GM12891 (cell line): ENCODE measurements around the gene S1PR1.
A peak's percentile ranks its signal among the peaks of the same experiment; 100 is the strongest.

ENCODE experiments used
- DNase-seq: peaks from one replicate; pipeline ENCODE4 v3.0.0; 2011; ENCODE audit warnings: low spot score; ENCODE audit not compliant: insufficient read length
- FAIRE-seq: peaks from 2 replicates; lab custom pipeline; 2011; peaks lifted over from hg19 to GRCh38; lab: Jason Lieb, UNC
- PAX5 ChIP-seq: IDR thresholded peaks from 2 replicates; pipeline ENCODE4 v1.6.1; 2011; ENCODE audit warnings: low read length, moderate library complexity, mild to moderate bottlenecking; ENCODE audit not compliant: insufficient read depth, severe bottlenecking
- POLR2A ChIP-seq: IDR thresholded peaks from 2 replicates; pipeline ENCODE4 v1.6.1; 2011; ENCODE audit warnings: low read depth, low read length, control low read depth
- POLR2AphosphoS5 ChIP-seq: IDR thresholded peaks from 2 replicates; pipeline ENCODE4 v1.6.1; 2011; ENCODE audit warnings: low read depth, low read length, control low read depth
- POU2F2 ChIP-seq: IDR thresholded peaks from 2 replicates; pipeline ENCODE4 v1.6.1; 2011; ENCODE audit warnings: low read depth, mild to moderate bottlenecking, control low read depth, low read length, moderate library complexity
- SPI1 ChIP-seq: IDR thresholded peaks from 2 replicates; pipeline ENCODE4 v1.6.1; 2011; ENCODE audit warnings: low read depth, low read length, control low read depth
- TAF1 ChIP-seq: IDR thresholded peaks from 2 replicates; pipeline ENCODE4 v1.6.1; 2011; ENCODE audit warnings: low read depth, low read length, control low read depth

Gene S1PR1

DNA sequence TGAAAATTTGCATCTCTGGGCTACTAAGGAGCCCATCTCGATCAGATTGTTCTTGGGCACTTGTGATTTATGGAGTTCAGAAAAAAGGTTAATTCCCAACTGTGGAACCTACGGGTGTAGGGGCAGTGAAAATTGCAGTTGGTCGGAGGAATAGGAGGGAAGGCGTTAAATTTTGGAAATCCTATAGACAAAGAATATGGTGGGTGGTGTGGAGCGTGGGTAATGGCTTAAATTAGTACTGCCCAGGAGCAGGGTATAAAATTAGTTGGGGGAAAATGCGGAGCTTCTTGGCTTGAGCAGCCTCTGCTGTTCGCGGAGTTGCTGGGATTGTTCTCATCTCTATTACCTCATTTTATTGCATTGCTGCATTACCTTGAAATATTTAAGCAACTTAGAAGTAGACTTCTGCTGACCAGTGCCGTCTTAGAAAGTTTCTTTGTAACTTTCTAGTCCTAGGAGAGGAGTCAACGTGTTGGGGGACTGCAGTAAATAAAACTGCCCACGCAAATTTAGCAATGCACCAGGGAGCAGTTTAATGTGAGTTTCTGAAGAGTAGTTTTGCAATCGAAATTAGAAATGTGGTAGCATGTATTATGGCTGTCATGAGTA lies 514 bp downstream of the S1PR1 start:
- DNase-seq (no peak), FAIRE-seq (peak; percentile 35)
- TF ChIP-seq SPI1 (no peak), PAX5 (no peak), POLR2A (no peak), POU2F2 (no peak), POLR2AphosphoS5 (no peak; the same call in none of the 2 replicates), TAF1 (no peak)

DNA sequence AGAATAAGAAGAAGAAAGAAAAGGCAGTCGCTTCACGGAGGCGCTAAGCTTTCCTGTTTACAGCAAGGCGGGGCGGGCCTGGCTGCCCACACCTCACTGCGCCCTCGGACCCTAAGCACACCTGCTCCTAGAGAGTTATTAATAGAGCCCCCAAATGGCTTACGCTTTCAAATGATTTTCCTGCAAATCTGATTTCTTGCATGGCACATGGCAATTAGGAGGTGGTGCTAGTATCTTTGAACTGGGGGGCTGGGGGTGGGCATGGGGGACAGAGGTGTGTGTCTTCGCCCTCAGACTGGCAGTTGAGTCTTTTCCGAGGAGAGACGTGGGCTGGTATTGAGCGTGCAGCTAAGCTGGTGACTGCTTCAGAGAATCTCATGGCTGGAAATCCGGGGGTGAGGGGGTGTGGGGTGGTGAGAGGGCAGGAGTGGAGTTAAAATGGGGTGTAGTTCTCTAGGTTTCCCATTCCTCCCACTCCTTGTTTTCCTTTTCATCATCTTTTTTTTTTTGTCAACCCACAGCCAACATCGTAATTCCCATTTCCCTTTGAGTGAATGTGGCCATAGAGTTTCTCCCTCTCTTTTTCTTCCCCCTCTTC lies 1.3 kb downstream of the S1PR1 start:
- no peak for DNase-seq
- no peak for TF ChIP-seq TAF1
- FAIRE-seq = no peak

DNA sequence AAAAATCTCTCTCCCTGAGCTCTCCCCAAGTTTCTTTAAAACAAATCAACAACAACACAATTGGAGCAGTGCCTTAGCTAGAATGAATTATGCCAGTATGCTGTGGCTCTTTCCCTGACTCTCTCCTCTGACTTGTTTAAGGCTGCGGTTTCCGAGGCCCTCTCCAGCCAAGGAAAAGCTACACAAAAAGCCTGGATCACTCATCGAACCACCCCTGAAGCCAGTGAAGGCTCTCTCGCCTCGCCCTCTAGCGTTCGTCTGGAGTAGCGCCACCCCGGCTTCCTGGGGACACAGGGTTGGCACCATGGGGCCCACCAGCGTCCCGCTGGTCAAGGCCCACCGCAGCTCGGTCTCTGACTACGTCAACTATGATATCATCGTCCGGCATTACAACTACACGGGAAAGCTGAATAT lies 1.9 kb downstream of the S1PR1 start:
- FAIRE-seq (peak; percentile 85), DNase-seq (no peak)
- TF ChIP-seq POLR2A (peak; percentile 31; the same call in 1 of the 2 replicates), POLR2AphosphoS5 (no peak), POU2F2 (0 out of 2 replicates have a peak, but pooled peaks have one; percentile 47), SPI1 (no peak), TAF1 (peak; percentile 34; the same call in 1 of the 2 replicates), PAX5 (no peak)

DNA sequence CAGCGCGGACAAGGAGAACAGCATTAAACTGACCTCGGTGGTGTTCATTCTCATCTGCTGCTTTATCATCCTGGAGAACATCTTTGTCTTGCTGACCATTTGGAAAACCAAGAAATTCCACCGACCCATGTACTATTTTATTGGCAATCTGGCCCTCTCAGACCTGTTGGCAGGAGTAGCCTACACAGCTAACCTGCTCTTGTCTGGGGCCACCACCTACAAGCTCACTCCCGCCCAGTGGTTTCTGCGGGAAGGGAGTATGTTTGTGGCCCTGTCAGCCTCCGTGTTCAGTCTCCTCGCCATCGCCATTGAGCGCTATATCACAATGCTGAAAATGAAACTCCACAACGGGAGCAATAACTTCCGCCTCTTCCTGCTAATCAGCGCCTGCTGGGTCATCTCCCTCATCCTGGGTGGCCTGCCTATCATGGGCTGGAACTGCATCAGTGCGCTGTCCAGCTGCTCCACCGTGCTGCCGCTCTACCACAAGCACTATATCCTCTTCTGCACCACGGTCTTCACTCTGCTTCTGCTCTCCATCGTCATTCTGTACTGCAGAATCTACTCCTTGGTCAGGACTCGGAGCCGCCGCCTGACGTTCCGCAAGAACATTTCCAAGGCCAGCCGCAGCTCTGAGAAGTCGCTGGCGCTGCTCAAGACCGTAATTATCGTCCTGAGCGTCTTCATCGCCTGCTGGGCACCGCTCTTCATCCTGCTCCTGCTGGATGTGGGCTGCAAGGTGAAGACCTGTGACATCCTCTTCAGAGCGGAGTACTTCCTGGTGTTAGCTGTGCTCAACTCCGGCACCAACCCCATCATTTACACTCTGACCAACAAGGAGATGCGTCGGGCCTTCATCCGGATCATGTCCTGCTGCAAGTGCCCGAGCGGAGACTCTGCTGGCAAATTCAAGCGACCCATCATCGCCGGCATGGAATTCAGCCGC lies 2.5 kb downstream of the S1PR1 start:
- FAIRE-seq (peak; percentile 80), DNase-seq (no peak)
- TF ChIP-seq PAX5 (no peak), POU2F2 (no peak), TAF1 (no peak), SPI1 (no peak), POLR2A (no peak), POLR2AphosphoS5 (no peak; the same call in 1 of the 2 replicates)

DNA sequence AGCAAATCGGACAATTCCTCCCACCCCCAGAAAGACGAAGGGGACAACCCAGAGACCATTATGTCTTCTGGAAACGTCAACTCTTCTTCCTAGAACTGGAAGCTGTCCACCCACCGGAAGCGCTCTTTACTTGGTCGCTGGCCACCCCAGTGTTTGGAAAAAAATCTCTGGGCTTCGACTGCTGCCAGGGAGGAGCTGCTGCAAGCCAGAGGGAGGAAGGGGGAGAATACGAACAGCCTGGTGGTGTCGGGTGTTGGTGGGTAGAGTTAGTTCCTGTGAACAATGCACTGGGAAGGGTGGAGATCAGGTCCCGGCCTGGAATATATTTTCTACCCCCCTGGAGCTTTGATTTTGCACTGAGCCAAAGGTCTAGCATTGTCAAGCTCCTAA lies 3.2 kb downstream of the S1PR1 start:
- DNase-seq = no peak
- no peak for TF ChIP-seq SPI1
- TF ChIP-seq POU2F2 = no peak
- no peak for TF ChIP-seq POLR2A
- no peak for FAIRE-seq

DNA sequence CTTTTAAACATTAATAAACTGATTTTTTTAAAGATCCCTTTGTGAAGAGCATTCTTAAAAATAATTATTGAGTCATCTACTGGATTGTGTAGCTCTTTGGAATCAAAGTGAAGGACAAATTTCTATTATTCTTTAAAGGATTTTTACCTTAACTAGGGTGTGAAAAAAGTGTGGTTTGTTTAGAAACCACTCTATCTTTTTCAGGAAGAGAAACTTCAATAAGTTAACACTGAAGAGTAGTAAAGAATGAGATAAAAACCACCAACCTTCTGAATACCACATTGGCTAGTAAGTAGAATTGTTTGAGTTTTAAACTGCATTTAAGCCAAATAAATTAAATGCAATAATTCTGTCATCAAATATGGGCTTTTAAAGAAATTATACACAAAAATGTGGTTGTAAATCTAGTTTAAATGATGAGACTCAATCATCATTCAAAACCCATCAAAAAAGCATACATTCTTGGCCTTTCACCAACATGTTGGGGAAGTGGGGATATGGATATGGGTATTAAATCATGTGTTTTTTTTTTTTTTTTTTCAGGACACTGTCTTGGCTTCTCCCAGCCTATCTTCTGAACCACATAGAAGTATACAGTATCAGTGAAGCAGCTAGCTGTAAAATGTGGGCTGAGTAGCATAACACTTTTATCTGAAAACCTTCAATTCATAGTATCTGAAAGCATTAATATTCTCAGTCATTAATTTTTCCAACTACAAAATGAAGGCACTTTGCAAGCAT lies 4.8 kb downstream of the S1PR1 start:
- DNase-seq (no peak), FAIRE-seq (no peak)
- TF ChIP-seq PAX5 (no peak), POLR2A (no peak), POLR2AphosphoS5 (no peak), SPI1 (peak; percentile 67; the same call in 1 of the 2 replicates), POU2F2 (no peak), TAF1 (no peak)

DNA sequence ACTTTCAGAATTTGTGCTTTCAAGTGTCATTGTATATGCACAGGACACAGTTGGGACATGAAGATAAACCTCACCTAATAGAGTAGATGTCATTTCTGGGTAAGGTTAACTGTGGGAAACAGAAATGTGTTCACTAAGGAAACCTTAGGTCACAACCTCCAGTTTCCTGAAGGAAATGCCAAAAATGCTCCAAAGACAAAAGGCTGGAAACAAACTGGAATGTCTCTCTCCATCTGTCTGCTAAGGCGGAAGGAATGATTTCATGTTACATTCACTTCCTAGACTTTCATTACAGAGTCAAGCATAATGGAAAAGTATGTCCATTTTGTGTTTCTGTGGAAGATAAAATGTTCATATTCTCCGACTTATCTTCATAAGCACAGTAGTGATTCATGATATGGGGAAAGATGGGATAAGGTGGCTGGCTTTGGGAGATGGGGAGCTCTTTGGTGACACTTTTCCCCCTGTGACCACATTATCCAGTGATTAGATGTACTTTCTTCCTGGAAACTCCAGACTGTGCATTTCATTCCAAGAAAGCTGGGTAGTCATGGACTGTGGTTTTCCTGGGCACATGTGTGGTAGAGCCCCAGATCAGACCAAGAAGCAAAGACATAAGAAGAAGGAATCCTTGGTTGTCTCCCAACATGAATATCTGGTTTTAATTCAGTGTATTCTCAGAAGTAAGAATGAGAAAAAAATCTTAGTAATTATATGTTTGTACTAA lies 5.7 kb downstream of the S1PR1 start:
- TF ChIP-seq TAF1 (no peak), POLR2A (0 out of 2 replicates have a peak, but pooled peaks have one; percentile 15), POU2F2 (no peak)
- FAIRE-seq (peak; percentile 38), DNase-seq (no peak)

DNA sequence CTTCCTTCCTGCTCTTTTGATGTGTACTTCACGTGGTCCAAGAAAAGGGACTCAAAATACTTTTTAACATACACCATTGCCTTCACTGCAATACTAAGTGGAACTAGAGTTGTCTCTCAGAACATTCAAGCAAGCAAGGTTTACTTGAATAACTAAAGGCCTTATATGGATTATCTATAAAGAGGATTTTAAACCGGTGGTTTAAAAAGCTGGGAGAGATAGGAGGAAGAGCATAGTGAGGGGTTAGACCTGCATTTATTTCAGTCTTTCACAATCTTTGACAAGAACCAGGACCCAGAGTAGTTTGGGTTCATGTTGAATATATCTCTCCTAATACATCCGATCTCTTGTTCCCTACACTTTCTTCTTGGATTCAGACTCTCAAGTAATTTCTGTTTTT lies 6.9 kb downstream of the S1PR1 start:
- DNase-seq (no peak), FAIRE-seq (no peak)
- no peak for TF ChIP-seq POU2F2

DNA sequence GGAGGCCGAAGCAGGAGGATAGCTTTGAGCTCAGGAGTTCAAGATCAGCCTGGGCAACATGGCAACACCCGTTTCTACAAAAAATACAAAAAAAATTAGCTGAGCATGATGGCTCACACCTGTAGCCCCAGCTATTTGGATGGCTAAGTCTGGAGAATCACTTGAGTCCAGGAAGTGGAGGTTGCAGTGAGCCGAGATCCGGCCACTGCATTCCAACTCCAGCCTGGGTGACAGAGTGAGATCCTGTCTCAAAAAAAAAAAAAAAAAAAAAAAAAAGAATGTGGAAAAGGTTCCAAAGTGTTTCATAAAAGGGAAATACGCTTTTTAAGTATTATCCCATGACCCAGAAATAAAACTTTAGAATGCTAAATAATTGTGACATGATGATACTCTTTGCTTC lies 8.0 kb downstream of the S1PR1 start:
- DNase-seq (no peak), FAIRE-seq (no peak)
- TF ChIP-seq SPI1 (no peak), TAF1 (no peak), POLR2AphosphoS5 (no peak), POU2F2 (no peak), POLR2A (no peak), PAX5 (no peak)
